Activated CD4-positive, alpha-beta T cell treated with anti-CD3 and anti-CD28 coated beads, Interleukin-2, amount 50 U/mL, for 1 hour (primary cell): ENCODE results near the gene CDH4.

Source experiments
- DNase-seq: peaks from one replicate; pipeline ENCODE4 v3.0.0-alpha.2; 2020

Gene CDH4

DNA sequence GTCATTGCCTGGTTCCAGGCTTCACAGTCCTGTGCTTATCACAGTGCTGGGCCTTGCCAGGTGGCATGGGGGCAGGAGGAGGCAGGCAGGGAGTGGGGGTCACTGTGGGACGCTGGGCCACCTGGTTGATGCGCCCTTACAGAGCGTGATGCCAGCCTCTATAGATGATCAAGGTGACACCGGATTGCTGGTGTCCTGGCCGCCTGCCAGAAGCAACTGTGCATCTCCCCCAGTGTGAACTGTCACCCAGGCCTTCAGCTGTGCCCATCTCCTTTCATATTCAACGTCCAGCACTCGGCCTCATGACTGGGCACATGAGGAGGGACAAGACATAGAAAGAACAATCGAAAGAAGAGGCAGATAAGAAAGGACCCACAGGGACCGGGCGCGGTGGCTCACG, 494.7 kb downstream of the CDH4 start:
- DNase-seq, result no peak

DNA sequence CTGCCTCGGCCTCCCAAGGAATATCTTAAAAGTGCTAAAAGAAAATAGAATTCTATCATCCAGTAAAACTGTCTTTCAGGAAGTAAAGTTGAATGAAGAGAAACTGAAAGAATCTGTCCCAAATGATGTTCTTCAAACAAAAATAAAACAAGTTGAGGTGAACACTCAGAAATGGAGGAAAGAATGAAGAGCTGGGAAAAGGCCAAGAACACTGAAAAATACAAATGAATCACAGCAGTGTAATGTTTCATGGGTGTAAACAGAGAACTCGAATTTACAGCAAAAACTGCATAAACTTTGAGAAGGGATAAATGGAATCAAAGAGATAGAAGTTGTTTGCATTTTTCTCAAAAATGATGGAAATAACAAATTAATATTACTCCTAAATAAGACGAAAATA, 496.3 kb downstream of the CDH4 start:
- no peak for DNase-seq

- no peak for DNase-seq
Observed at GRCh38 chr20:61749406-61750075, 497.5 kb downstream of the CDH4 start.

- DNase-seq, result no peak
Observed at GRCh38 chr20:61750093-61750492, 498.0 kb downstream of the CDH4 start.

DNA sequence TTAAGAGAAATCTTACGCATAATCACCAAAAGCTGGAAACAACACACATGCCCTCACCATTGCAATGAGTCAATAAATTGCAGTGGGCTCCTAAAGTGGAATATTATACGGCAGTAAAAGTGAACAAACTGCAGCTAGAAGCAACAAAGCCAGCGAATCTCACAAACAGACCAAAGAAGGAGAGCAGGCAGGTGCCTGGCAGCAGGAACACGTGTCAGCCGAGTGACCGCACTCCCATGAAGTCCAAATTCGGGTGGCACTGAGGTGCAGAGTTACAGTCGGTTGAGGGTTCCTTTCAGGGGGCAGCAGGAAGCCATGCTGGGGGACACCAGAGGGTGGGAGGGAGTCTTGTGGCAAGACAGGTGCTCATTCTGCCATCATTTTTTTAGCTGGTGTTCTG, 500.5 kb downstream of the CDH4 start:
- no peak for DNase-seq

DNA sequence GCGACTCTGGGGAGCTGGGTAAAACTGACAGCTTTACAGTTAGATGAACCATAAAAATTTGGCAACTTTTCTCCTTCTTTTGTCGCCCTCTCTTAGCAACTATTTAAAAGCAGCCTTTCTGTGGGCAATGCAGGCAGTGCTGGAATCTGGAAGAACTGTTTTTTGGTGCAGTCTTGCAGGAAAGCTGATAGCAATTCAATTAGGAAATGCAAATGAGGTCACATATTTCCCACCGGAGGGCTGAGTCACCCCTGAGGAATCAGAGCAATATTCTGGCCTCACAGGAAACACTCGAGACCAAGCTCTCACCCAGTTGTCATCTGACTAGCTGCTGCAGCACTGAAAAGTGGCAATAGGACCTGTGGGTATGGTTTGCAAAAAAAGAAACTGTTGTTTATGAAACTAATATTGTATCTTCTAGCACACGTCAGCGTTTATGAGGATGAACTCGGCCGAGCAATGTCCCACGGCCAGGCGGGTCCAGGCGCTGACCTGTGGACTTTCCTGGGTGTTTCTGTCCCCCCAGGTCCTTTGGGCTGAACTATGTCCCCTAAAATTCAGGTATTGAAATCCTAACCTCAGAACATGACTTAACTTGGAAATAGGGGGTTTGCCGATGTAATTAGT, 501.4 kb downstream of the CDH4 start:
- no peak for DNase-seq

GRCh38 chr20:61753987-61754956, 502.2 kb downstream of the CDH4 start:
- DNase-seq, result no peak

DNA sequence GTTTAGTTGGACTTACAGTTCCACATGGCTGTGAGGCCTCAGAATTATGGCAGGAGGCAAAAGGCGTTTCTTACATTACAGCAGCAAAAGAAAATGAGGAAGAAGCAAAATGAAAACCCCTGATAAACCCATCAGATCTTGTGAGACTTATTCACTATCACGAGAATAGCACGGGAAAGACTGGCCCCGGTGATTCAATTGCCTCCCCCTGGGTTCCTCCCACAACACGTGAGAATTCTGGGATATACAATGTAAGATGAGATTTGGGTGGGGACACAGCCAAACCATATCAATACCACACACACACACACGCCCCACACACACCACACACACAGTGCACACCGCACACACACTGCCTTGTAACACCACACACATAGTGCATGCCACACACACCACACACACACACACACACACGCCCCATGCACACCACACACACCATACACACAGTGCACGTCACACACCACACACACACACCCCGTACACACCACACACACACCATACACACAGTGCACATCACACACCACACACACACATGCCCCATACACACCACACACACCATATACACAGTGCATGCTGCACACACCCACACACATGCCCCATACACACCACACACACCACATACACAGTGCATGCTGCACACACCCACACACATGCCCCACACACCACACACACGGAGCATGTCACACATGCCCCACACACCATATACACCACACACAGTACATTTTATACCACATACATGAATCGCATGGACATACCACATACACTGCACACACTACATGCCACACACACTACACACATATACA, 503.1 kb downstream of the CDH4 start:
- DNase-seq, result no peak

DNA sequence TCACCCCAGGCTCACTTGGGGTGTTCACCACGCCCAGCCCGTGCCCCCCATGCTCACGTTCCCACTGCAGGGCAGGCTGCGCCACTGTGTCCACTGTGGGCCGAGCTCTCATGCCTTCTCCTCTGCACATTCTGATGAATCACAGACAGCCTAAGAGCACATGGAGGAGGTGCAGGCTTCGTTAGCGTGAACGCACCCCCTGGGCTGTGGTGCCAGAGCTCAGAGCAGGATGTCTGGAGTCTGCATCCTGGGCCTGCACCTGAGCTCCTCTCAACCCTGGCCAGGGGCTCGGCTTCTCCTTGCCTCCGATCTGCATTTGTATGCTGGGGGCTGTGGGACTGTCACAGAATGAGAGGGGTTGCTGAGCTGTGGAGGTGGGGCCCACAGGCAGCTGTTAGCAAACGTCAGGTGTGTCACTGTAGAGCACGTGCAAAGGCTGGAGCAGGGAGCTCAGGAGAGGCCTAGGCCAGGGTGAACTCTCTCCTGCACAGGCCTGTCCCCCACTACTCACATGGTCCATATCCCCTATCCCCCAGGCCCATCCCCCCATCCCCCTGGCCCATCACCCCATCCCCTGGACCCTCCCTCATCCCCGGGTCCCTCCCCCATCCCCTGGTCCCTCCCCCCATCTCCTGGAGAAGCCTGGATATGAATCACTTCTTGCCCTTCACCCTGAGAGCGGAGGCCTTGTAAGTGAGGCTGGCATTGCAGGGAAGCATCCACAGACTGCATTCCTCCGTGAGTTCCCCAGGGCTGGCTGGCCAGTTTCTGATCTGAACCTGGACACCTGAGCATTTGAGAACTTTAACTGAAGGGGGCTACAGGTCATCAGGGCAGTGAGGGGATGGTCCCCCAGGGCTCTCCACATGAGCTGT, 504.1 kb downstream of the CDH4 start:
- DNase-seq, result no peak

GRCh38 chr20:61756966-61757677, 505.1 kb downstream of the CDH4 start:
- no peak for DNase-seq

- no peak for DNase-seq
Observed at GRCh38 chr20:61757678-61758563, 505.9 kb downstream of the CDH4 start.

DNA sequence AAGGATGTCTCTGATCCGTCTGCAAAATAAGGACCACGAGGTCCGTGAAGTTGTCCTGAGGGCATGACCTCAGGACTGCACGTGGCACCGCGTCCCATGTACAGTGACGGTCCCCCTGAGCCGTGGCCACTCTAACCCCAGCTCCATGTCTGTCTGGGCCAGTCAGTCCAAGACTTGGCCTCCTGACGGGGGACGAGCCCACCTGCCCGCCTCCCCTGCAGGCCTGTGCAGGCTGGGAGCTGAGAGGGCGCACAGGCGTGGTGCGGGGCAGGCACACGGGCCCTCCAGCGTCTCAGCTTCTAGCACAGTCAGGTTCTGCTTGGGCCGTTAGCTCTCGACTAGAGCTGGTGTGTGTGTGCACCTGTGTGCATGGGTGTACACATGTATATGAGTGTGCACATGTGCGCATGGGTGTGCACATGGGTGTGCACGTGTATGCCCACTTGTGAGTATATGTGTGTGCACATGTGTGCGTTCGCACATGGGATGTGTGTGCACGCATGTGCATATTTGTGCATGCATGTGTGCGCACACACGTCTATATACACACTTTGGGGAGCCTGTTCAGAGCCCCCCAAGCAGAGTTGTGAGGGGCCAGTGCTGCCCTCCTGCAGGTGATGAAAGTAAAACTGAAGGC, 506.6 kb downstream of the CDH4 start:
- DNase-seq, result no peak

DNA sequence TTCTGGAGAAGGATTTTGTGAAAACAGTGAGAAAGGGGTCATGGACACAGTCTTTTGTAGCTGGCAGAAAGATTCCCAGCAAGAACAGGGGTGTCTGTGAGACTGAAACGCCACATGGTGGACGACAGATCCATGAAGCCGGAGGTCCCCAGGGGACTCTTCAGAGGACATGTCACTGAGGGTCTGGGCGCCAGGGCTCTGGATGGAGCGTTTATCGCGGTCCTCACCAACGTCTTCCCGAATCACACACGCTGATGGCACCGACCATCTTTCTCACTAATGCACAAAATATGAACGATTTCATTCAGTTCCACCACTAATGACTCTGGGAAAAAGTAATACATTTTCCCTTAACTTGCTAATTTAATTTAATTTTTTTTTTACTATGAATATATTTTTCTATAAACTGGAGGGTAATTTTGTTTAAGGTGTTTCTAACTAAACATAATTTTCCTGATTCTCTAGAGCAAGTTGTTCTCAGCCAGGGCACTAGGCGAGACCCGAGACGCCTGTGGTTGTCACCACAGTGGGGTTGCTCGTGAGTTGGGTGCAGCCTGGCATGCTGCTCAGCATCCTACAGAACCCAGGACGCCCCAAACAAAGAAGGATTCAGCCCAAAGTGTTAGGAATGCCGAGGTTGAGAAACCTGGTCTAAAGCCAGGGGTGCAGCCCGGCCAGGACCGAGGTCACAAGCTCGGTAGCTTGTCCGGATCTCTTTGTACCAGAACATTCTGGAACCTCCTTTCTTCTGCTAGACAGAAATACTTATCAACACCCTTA, 507.4 kb downstream of the CDH4 start:
- DNase-seq, result no peak

- no peak for DNase-seq
Observed at GRCh38 chr20:61760321-61760720, 508.3 kb downstream of the CDH4 start.

DNA sequence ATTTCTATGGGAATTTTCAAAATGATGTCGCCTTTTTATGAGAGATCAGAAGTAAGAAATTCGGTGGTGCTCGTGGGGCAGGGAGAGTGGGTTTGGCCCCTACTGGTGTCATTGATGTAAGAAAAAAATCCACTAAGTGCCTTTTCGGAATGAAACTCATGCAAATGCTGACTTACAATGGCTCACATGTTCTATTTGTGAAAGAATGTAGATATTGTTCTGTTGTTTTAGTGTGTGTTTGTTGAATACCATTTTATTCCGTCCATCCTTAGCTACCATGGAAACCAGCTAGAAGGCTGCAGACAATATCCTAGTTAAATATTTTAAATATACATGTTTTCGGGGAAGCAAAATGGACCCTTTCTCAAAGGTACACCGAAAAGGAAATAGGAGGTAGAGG, 508.7 kb downstream of the CDH4 start:
- no peak for DNase-seq

DNA sequence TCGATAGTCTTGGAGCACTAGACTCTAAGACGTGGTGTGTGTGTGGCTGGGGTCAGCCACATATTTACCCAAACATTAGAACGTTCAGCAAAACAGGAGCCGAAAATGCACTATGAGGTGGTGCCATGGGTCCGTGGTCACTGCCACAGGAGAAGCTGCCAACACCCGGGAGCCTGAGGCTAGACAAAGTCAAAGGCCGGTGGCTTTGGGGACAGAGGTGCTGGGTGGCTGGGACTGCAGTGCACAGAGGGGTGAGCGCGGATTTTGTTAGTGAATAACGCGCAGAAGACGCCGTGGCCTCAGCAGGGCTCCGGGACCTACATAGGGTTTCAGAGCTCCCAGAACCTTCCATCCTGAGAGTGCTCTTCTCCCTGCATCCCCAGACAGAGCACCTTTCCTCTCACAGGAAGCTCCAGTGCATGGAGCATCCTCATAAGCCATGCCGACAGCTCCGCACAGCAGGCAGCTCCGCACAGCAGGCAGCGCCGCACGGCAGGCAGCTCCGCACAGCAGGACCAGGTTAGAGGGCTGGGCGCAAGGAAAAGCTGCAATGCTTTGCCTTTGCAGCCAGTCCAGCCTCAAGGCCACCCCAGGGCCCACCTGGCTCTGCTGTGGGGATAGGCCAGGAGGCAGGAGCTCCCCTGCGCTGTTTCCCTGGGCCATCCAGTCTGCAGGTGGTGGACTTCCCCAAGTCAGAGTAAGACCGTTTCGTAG, 509.5 kb downstream of the CDH4 start:
- DNase-seq, result no peak

DNA sequence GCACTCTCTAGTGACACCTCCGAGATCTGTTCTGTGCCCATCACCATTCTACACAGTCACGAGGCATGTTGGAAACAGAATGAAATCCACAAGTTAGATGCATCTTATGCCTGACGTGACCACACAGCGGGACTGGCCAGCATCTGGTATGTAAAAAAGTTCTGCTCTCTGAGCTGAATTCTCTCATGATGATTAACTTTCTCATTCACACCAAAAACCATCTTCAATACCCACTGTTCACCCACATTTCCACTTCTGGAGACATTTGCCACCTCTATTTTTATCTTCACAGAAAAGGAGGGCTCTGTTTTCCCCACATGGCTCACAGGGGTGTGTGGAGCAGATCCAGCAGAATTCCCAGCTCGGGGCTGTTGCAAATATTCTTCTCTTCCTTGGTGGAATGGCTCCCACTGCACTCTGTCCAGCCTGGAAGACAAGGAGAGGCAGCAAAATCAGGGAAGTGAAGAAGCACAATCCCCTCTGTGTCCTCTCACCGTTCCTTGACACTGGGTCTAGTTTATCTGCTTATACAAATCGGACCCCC, 510.2 kb downstream of the CDH4 start:
- DNase-seq, result no peak
